HEK293 (cell line): ENCODE measurements around the gene LTN1.

ENCODE experiments used
- CTCF ChIA-PET: fragments of 350-600 bp; formaldehyde crosslinking; extraction: SDS; loops from one replicate; lab custom pipeline; 2021; ENCODE audit warnings: antibody characterized with exemption; lab: Yijun Ruan, JAX
- POLR2A ChIA-PET: fragments of 300-600 bp; formaldehyde crosslinking; extraction: SDS; loops from one replicate; lab custom pipeline; 2020; ENCODE audit warnings: antibody characterized with exemption, inconsistent platforms; lab: Yijun Ruan, JAX
- H3K27ac ChIP-seq: fragments of 200-500 bp; sonication (Bioruptor generic); 2 replicates; pipeline ENCODE4 v1.5.1; 2014; ENCODE audit warnings: low read depth, low read length, control low read depth, inconsistent platforms; ENCODE audit errors: extremely low read depth
- H3K36me3 ChIP-seq, 2 experiments: fragments of 200-500 bp in 1 of 2; sonication (Bioruptor generic) in 1 of 2; 1 replicate in 1 of 2; 2 replicates in 1 of 2; pipeline ENCODE4 v1.5.1; 2014 to 2017; ENCODE audit warnings: inconsistent platforms in 2 of 2, low read length in 2 of 2; ENCODE audit not compliant: control insufficient read depth in 2 of 2, insufficient read depth in 1 of 2
- H3K4me1 ChIP-seq: fragments of 200-500 bp; sonication (Bioruptor generic); 2 replicates; pipeline ENCODE4 v1.5.1; 2014; ENCODE audit warnings: mild to moderate bottlenecking, low read length, inconsistent platforms; ENCODE audit not compliant: control insufficient read depth, insufficient read depth
- H3K4me3 ChIP-seq: 2 replicates; pipeline ENCODE4 v1.5.1; 2011; ENCODE audit warnings: low read depth, mild to moderate bottlenecking, control low read depth, low read length, moderate library complexity
- H3K9me3 ChIP-seq: fragments of 200-500 bp; sonication (Bioruptor generic); 2 replicates; pipeline ENCODE4 v1.5.1; 2014; ENCODE audit warnings: low read depth, low read length, inconsistent platforms; ENCODE audit not compliant: control insufficient read depth, insufficient read depth
- BCL11A ChIP-seq: fragments of 450-650 bp; formaldehyde crosslinking; IDR thresholded peaks from 2 replicates; pipeline ENCODE4 v1.5.1; 2016; ENCODE audit warnings: low read depth, missing biosample characterization, missing genetic modification characterization
- ZBTB7A ChIP-seq: fragments of 450-650 bp; formaldehyde crosslinking; IDR thresholded peaks from 2 replicates; pipeline ENCODE4 v1.5.1; 2016; ENCODE audit warnings: low read depth, missing biosample characterization, missing genetic modification characterization
- ZNF133 ChIP-seq: fragments of 450-650 bp; formaldehyde crosslinking; IDR thresholded peaks from 2 replicates; pipeline ENCODE4 v1.5.1; 2016; ENCODE audit warnings: missing biosample characterization, missing genetic modification characterization
- ZNF138 ChIP-seq: fragments of 450-650 bp; formaldehyde crosslinking; IDR thresholded peaks from 2 replicates; pipeline ENCODE4 v1.5.1; 2016; ENCODE audit warnings: missing biosample characterization, missing genetic modification characterization, borderline replicate concordance
- ZNF157 ChIP-seq: fragments of 450-650 bp; formaldehyde crosslinking; IDR thresholded peaks from 2 replicates; pipeline ENCODE4 v1.5.1; 2016; ENCODE audit warnings: missing biosample characterization, missing genetic modification characterization
- ZNF169 ChIP-seq: fragments of 450-650 bp; formaldehyde crosslinking; IDR thresholded peaks from 2 replicates; pipeline ENCODE4 v1.5.1; 2016; ENCODE audit warnings: missing biosample characterization, missing genetic modification characterization
- ZNF23 ChIP-seq: fragments of 450-650 bp; formaldehyde crosslinking; IDR thresholded peaks from 2 replicates; pipeline ENCODE4 v1.5.1; 2016; ENCODE audit warnings: missing biosample characterization, missing genetic modification characterization, borderline replicate concordance
- ZNF248 ChIP-seq: fragments of 450-650 bp; formaldehyde crosslinking; IDR thresholded peaks from 2 replicates; pipeline ENCODE4 v1.5.1; 2017; ENCODE audit warnings: missing biosample characterization, missing genetic modification characterization
- ZNF629 ChIP-seq: fragments of 450-650 bp; formaldehyde crosslinking; IDR thresholded peaks from 2 replicates; pipeline ENCODE4 v1.5.1; 2017; ENCODE audit warnings: missing biosample characterization, missing genetic modification characterization
- ZNF701 ChIP-seq: fragments of 450-650 bp; formaldehyde crosslinking; IDR thresholded peaks from 2 replicates; pipeline ENCODE4 v1.5.1; 2016; ENCODE audit warnings: missing biosample characterization, missing genetic modification characterization
- ZNF747 ChIP-seq: fragments of 450-650 bp; formaldehyde crosslinking; IDR thresholded peaks from 2 replicates; pipeline ENCODE4 v1.5.1; 2016; ENCODE audit warnings: missing biosample characterization, missing genetic modification characterization
- ZNF768 ChIP-seq: fragments of 450-650 bp; formaldehyde crosslinking; IDR thresholded peaks from 2 replicates; pipeline ENCODE4 v1.5.1; 2018; ENCODE audit warnings: missing biosample characterization, mild to moderate bottlenecking, missing genetic modification characterization
- ZNF776 ChIP-seq: fragments of 450-650 bp; formaldehyde crosslinking; IDR thresholded peaks from 2 replicates; pipeline ENCODE4 v1.5.0; 2017; ENCODE audit warnings: missing biosample characterization, missing genetic modification characterization, borderline replicate concordance
- ZNF785 ChIP-seq: fragments of 450-650 bp; formaldehyde crosslinking; IDR thresholded peaks from 2 replicates; pipeline ENCODE4 v1.5.1; 2016; ENCODE audit warnings: missing biosample characterization, missing genetic modification characterization
- ZSCAN23 ChIP-seq: fragments of 450-650 bp; formaldehyde crosslinking; IDR thresholded peaks from 2 replicates; pipeline ENCODE4 v1.5.1; 2016; ENCODE audit warnings: missing biosample characterization, missing genetic modification characterization
- TF ChIP-seq, protein P1 (sequence below): fragments of 450-650 bp; formaldehyde crosslinking; optimal IDR thresholded peaks from 2 replicates; pipeline ENCODE3; 2016; ENCODE audit warnings: missing biosample characterization, mild to moderate bottlenecking, missing genetic modification characterization
- TF ChIP-seq, protein P2 (sequence below): fragments of 450-650 bp; formaldehyde crosslinking; IDR thresholded peaks from 2 replicates; pipeline ENCODE4 v1.5.1; 2017; ENCODE audit warnings: missing biosample characterization, missing genetic modification characterization
- TF ChIP-seq, protein P3 (sequence below): fragments of 450-650 bp; formaldehyde crosslinking; IDR thresholded peaks from 2 replicates; pipeline ENCODE4 v1.5.1; 2017; ENCODE audit warnings: missing biosample characterization, missing genetic modification characterization
- TF ChIP-seq, protein P4 (sequence below): fragments of 450-650 bp; formaldehyde crosslinking; IDR thresholded peaks from 2 replicates; pipeline ENCODE4 v1.5.1; 2016; ENCODE audit warnings: missing biosample characterization, missing genetic modification characterization

Gene LTN1

DNA sequence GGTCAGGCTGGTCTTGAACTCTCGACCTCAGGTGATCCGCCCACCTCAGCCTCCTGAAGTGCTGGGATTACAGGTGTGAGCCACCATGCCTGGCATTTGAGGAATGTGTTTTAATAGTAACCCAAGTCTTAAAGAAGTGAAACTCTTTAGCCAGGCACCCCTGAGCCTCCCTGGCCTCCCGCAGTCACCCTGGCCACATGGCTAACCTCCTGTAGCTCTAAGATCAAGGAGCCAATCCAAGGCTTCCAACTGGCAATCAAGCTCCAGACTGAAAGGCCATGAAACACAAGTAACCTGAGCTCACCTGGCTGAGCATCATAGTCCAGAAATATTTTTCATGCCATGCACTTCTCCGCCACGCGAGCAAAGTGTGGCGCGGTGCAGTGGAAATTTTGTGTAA is 84.3 kb downstream of the LTN1 start (continued):
- no peak for TF ChIP-seq ZNF133

- H3K4me1 ChIP-seq = no peaks in the 10 kb centered on the region; the same call in 1 of the 2 replicates
- TF ChIP-seq BCL11A (tag by site-specific recombination) = no peak
- TF ChIP-seq, protein P1, sequence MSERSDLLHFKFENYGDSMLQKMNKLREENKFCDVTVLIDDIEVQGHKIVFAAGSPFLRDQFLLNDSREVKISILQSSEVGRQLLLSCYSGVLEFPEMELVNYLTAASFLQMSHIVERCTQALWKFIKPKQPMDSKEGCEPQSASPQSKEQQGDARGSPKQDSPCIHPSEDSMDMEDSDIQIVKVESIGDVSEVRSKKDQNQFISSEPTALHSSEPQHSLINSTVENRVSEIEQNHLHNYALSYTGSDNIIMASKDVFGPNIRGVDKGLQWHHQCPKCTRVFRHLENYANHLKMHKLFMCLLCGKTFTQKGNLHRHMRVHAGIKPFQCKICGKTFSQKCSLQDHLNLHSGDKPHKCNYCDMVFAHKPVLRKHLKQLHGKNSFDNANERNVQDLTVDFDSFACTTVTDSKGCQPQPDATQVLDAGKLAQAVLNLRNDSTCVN (tag by site-specific recombination) = no peak
- TF ChIP-seq ZNF785 (tag by site-specific recombination) = no peak
- no peak for TF ChIP-seq ZSCAN23 (tag by site-specific recombination)
- no peak for TF ChIP-seq ZNF747
- TF ChIP-seq ZNF169 (tag by site-specific recombination) = no peak
- no peak for TF ChIP-seq ZBTB7A
- TF ChIP-seq, protein P2, sequence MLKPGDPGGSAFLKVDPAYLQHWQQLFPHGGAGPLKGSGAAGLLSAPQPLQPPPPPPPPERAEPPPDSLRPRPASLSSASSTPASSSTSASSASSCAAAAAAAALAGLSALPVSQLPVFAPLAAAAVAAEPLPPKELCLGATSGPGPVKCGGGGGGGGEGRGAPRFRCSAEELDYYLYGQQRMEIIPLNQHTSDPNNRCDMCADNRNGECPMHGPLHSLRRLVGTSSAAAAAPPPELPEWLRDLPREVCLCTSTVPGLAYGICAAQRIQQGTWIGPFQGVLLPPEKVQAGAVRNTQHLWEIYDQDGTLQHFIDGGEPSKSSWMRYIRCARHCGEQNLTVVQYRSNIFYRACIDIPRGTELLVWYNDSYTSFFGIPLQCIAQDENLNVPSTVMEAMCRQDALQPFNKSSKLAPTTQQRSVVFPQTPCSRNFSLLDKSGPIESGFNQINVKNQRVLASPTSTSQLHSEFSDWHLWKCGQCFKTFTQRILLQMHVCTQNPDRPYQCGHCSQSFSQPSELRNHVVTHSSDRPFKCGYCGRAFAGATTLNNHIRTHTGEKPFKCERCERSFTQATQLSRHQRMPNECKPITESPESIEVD = no peak
- no peak for TF ChIP-seq ZNF768 (tag by site-specific recombination)
- TF ChIP-seq ZNF157 = no peak
- TF ChIP-seq ZNF629 (tag by site-specific recombination) = no peak
- TF ChIP-seq, protein P3, sequence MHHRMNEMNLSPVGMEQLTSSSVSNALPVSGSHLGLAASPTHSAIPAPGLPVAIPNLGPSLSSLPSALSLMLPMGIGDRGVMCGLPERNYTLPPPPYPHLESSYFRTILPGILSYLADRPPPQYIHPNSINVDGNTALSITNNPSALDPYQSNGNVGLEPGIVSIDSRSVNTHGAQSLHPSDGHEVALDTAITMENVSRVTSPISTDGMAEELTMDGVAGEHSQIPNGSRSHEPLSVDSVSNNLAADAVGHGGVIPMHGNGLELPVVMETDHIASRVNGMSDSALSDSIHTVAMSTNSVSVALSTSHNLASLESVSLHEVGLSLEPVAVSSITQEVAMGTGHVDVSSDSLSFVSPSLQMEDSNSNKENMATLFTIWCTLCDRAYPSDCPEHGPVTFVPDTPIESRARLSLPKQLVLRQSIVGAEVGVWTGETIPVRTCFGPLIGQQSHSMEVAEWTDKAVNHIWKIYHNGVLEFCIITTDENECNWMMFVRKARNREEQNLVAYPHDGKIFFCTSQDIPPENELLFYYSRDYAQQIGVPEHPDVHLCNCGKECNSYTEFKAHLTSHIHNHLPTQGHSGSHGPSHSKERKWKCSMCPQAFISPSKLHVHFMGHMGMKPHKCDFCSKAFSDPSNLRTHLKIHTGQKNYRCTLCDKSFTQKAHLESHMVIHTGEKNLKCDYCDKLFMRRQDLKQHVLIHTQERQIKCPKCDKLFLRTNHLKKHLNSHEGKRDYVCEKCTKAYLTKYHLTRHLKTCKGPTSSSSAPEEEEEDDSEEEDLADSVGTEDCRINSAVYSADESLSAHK (tag by site-specific recombination) = no peak
- TF ChIP-seq ZNF138 (tag by site-specific recombination) = no peak
- TF ChIP-seq ZNF701 (tag by site-specific recombination) = no peak
- no peak for TF ChIP-seq ZNF23
- TF ChIP-seq ZNF776 (tag by site-specific recombination) = no peak
- TF ChIP-seq, protein P4, sequence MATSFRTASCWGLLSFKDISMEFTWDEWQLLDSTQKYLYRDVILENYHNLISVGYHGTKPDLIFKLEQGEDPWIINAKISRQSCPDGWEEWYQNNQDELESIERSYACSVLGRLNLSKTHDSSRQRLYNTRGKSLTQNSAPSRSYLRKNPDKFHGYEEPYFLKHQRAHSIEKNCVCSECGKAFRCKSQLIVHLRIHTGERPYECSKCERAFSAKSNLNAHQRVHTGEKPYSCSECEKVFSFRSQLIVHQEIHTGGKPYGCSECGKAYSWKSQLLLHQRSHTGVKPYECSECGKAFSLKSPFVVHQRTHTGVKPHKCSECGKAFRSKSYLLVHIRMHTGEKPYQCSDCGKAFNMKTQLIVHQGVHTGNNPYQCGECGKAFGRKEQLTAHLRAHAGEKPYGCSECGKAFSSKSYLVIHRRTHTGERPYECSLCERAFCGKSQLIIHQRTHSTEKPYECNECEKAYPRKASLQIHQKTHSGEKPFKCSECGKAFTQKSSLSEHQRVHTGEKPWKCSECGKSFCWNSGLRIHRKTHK (tag by site-specific recombination) = no peak
- no peak overlapping the region for H3K27ac ChIP-seq
- CTCF ChIA-PET = interaction anchor here (0.6 to 0.7 kb wide), 2 partner anchors 269 to 1993 kb away, joined by 4 to 6 read pairs; no protein-coding TSS in a partner anchor
- POLR2A ChIA-PET = no interaction called here
- H3K36me3 ChIP-seq = no peaks in the 10 kb centered on the region
- H3K4me3 ChIP-seq = no peak overlapping the region
- H3K9me3 ChIP-seq = no peaks in the 10 kb centered on the region
Observed at GRCh38 chr21:28906841-28907240, 85.8 kb downstream of the LTN1 start.

DNA sequence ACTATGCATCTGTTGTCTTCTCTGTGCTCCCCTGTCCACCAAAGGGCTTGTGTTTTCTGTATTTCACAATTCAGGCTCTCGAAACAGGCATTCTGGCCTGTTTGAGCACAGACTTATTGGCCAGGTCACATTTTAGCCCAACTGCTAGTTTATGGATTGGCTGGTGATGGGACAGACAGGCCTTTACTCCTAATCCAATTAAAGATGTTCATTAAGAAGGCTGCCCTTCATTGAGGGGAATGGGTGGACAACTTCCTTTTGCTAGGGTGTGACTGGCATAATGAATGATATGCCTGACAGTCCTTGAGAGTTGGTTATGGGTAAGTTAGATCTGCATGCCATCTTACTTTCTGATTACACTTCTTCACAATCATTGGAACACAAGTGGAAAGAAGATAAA is 86.4 kb downstream of the LTN1 start:
- CTCF ChIA-PET = no interaction called here
- Histone ChIP-seq H3K36me3 (no peaks in the 10 kb centered on the region), H3K4me1 (no peaks in the 10 kb centered on the region; the same call in 1 of the 2 replicates), H3K4me3 (no peak overlapping the region), H3K27ac (no peak overlapping the region), H3K9me3 (no peaks in the 10 kb centered on the region)
- no peak for TF ChIP-seq ZNF248 (tag by site-specific recombination)
- POLR2A ChIA-PET = no interaction called here
